GM18511 (cell line): ENCODE data around the gene CSNK1G2.

ENCODE experiments used
- ATAC-seq: cut with Tn5 transposase; IDR thresholded peaks from one replicate; pipeline ENCODE4 v1.9.1; 2021; ENCODE audit warnings: mild to moderate bottlenecking, moderate library complexity; ENCODE audit not compliant: unreplicated experiment

The CSNK1G2 gene

DNA sequence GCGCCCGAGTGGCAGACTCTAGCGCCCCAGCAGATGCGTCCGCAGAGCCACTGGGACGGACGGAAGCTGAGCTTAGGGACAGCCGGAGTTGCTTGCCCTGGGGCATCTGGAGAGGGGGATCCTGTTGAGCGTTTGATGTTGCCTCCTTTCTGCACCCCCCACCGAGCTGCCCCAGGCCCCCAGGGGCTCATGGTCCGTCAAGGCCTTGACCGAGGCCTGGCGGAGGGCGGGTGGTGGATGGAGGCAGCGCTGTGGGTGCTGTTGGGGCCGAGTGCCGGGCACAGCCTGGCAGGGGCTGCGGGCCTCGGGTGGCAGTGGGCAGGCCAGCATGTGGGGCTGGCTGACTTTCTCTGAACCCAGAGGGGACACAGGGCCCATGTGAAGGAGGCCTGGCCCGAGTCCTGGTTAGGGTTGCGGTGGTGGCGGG is 2.7 kb downstream of the CSNK1G2 start:
- ATAC-seq = no peak

DNA sequence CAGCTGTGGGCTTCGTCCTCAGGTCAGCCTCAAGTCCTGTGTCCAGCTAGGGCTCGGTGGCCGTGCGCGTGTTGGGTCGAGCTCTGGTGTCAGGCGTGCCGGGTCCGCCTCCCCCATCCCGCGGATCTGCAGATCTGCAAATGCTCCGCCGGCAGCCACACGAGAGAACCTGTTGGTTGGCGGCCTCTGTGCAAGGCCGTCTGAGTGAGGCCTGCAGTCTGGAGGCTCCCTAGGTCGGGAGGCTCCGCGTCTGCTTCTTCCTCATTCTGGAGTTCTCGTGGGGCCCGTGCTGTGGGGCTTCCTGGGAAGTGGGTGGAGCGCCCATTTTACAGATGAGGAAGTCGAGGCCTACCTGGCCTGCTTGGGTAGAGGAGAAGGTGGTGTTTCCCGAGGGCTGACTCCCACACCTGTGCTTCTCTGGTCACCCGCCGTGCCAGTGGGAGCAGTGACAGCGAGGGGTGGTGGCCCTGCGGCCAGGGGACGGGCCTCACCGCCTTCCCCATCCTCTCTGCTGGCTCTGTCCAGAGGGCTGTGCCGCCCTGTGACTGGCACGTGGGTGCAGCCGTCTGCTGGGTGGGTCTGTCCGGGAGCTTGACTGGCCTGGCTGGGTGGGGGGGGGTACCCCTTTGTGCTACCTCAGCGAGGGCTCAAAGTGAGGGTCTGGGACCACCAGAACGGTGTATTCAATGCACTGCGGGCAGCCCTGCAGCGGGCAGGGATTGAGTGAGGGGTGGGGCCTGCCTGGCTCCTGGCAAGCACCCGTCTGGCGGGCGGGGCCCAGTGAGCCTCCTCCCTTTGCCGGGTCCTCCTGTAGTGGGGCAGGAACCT is 3.3 kb downstream of the CSNK1G2 start:
- ATAC-seq = no peak

- no peak for ATAC-seq
These were observed 4.1 kb downstream of the CSNK1G2 start for GRCh38 chr19:1944916-1945561.

- no peak for ATAC-seq
These were observed 4.9 kb downstream of the CSNK1G2 start for GRCh38 chr19:1945899-1946298.

DNA sequence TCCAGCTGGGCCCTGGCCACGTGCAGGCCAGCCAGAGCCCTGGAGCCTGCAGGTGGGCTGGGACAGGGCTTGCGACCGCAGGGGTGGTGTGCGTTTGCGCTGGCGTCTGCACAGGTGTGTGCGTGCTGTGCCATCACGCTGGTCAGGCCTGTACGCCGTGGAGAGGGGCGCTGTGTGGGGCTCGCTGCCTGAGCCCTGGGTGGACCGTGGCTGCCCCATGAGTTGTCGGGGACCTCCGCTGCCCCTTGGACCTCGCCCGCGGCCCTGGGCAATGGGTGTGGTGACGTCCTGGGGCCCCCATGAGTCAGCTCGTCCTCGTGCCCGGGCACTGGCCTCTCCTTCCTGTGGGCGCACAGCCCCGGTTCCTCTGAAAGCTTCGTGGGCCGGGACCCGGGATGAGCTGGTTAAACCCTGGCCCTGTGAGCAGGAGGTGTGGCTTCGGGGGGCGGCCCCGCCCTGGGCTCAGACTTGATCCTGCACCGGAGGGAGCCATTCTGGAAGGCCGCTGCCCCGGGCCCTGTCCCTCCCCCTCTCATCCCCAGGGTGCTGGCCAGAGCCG is 6.8 kb downstream of the CSNK1G2 start:
- no peak for ATAC-seq

- no peak for ATAC-seq
These were observed 8.5 kb downstream of the CSNK1G2 start for GRCh38 chr19:1949304-1950101.

DNA sequence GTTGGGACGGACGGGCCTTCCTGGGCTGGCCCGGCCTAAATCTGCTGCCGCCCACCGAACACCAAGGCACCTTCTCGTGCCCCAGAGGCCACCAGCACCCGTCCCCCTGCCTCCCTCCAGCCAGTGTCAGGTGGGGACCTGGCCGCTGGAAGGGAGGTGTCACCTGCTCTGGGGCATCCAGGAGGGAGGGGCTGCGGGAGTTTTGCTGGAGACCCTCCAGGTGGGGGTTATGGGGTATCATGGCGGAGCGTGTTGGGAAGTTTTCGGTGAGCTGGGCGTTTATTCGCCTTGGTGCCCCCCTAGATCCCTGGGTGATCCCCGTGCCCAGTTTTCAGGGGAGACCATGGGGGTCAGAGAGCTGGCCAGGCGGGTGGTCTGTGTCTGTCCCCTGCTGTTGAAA is 9.7 kb downstream of the CSNK1G2 start:
- ATAC-seq = no peak

GRCh38 chr19:1952635-1953034 is 11.7 kb downstream of the CSNK1G2 start:
- no peak for ATAC-seq

DNA sequence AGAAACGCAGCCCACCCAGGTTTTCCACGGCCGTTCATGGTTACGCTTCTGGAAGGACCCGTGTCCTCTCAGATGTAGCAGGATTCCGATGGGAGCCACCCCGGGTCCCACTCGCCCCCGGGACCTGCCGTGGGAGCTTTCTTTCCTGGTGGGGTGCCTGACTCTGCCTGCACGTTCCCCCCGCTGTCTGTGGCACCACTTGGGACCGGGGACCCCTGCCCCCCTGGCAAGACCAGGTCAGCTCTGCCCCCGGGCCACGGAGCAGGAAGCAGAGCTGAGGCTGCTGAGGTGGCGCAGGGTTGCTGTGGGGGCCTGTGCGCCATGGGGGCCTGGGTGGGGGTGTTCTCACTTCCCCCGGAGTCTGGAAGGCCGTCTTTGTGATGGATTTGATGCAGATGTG is 12.1 kb downstream of the CSNK1G2 start:
- no peak for ATAC-seq

GRCh38 chr19:1953441-1954094 is 12.6 kb downstream of the CSNK1G2 start:
- no peak for ATAC-seq

DNA sequence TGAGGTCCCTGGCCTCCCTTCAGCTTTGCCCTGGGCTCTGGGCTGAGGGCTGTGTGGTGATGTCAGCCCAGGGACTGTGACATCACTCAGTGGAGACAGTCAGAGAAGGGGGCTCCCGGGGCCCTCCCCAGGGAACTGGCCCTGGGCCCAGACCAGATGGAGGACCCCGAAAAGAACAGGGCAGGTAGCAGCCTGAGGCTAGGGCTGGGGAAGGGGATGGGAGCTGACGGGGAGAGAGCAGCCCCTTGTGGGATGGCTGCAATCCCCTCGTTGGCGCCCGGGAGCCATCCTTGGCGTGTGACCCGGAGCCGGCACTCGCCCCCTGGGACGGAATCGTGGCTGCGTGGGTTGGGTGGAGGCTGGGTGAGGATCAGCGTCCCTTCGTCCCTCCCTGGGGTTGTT is 13.6 kb downstream of the CSNK1G2 start:
- no peak for ATAC-seq

- no peak for ATAC-seq
These were observed 14.5 kb downstream of the CSNK1G2 start for GRCh38 chr19:1955171-1956121.

- no peak for ATAC-seq
These were observed 15.1 kb downstream of the CSNK1G2 start for GRCh38 chr19:1956122-1956494.

- no peak for ATAC-seq
These were observed 16.0 kb downstream of the CSNK1G2 start for GRCh38 chr19:1956868-1957492.

- ATAC-seq = no peak
These were observed 16.7 kb downstream of the CSNK1G2 start for GRCh38 chr19:1957562-1958248.

DNA sequence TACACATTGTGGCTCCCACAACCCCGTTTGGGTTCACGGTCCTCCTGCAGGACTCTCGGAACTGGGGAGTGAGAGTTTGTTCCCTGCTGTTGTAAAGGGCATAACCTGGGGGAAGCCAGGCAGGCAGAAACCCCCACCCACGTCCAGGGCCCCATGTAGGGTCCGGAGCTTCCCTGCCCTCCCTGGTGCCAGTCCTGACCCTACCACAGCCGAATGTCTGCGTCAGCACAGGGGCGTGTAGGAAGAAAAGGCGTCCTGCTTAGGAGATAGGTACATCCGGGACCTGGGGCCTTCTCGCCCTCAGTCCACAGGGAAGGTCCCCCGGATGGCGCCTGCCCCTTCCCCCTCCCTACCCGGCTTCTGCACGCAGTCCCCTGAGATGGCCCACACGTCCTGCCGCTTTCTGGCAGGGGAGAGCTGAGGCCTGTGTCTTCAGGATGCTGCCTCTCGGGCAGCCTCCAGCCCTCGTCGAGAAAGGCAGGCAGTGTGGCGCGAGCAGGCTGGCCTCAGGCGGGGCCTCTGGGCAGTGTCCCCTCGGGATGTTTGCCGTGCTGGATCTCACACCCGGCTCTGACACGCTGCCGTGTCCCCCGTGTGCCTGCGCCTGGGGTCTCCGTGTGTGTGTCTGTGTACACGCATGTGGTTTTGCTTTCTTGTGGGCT is 19.1 kb downstream of the CSNK1G2 start:
- ATAC-seq = no peak

GRCh38 chr19:1961000-1961883 is 20.3 kb downstream of the CSNK1G2 start:
- ATAC-seq = no peak
